GM21423 (cell line): Measurements from ENCODE around the gene CGN.

ENCODE experiments used
- ATAC-seq: cut with Tn5 transposase; IDR thresholded peaks from one replicate; pipeline ENCODE4 v1.9.1; 2021; ENCODE audit warnings: mild to moderate bottlenecking, moderate library complexity; ENCODE audit not compliant: unreplicated experiment

The CGN gene

GRCh38 chr1:151501474-151501873, 9.7 kb upstream of the CGN start:
- no peak for ATAC-seq

- ATAC-seq = no peak
These were observed 9.0 kb upstream of the CGN start for GRCh38 chr1:151502035-151502700.

- ATAC-seq = no peak
These were observed 8.1 kb upstream of the CGN start for GRCh38 chr1:151502859-151503780.

- no peak for ATAC-seq
These were observed 6.9 kb upstream of the CGN start for GRCh38 chr1:151504252-151504651.

- ATAC-seq = no peak
These were observed 6.4 kb upstream of the CGN start for GRCh38 chr1:151504759-151505158.

GRCh38 chr1:151508833-151509232, 2.4 kb upstream of the CGN start:
- no peak for ATAC-seq

GRCh38 chr1:151509350-151510019, 1.7 kb upstream of the CGN start:
- no peak for ATAC-seq

GRCh38 chr1:151510020-151510405, 1.2 kb upstream of the CGN start:
- no peak for ATAC-seq

GRCh38 chr1:151510614-151510956, 602 bp upstream of the CGN start:
- no peak for ATAC-seq

- ATAC-seq = no peak
These were observed 539 bp downstream of the CGN start for GRCh38 chr1:151511636-151512215.

- no peak for ATAC-seq
These were observed 1.1 kb downstream of the CGN start for GRCh38 chr1:151512326-151512725.

GRCh38 chr1:151512801-151513625, 1.8 kb downstream of the CGN start:
- no peak for ATAC-seq

GRCh38 chr1:151513626-151514121, 2.5 kb downstream of the CGN start:
- ATAC-seq = no peak

- no peak for ATAC-seq
These were observed 3.2 kb downstream of the CGN start for GRCh38 chr1:151514366-151514765.

GRCh38 chr1:151515265-151515664, 4.1 kb downstream of the CGN start:
- no peak for ATAC-seq

GRCh38 chr1:151516031-151516511, 4.9 kb downstream of the CGN start:
- ATAC-seq = no peak

GRCh38 chr1:151518431-151518830, 7.2 kb downstream of the CGN start:
- no peak for ATAC-seq

- no peak for ATAC-seq
These were observed 7.7 kb downstream of the CGN start for GRCh38 chr1:151518936-151519335.

- no peak for ATAC-seq
These were observed 8.5 kb downstream of the CGN start for GRCh38 chr1:151519667-151520066.

- no peak for ATAC-seq
These were observed 9.2 kb downstream of the CGN start for GRCh38 chr1:151520359-151520758.
